ENCODE results near the gene ABR. TPM values are rescaled to one million over a fixed set of nuclear protein-coding genes. Genes with fewer than 3 reads are reported as not detected.

The ABR gene
- total RNA-seq, 1 donor from 2014 or later: 92.7 TPM

- peak overlapping the region; percentile 97 for H3K27ac Mint-ChIP-seq
- peak overlapping the region; percentile 75 for H3K4me3 Mint-ChIP-seq
- no peak for TF ChIP-seq EZH2 (IDR thresholded peaks at IDR 0.05)
- TF ChIP-seq EZH2phosphoT487 (IDR thresholded peaks at IDR 0.05): no peak
- no peak for TF ChIP-seq CTCF (IDR thresholded peaks at IDR 0.05)
- Histone ChIP-seq H3K36me3 (no peaks in the 10 kb centered on the region), H3K9me3 (ENCODE audit: low read depth) (no peaks in the 10 kb centered on the region), H3K4me3 (peak overlapping the region; percentile 9), H3K27ac (peak overlapping the region; percentile 71), H3F3A (ENCODE audit: low read depth) (peaks cover 26% of the 10 kb centered on the region), H3K9ac (no peak overlapping the region), H2AFZ (replicated peaks) (no peak overlapping the region), H4K20me1 (ENCODE audit: low read depth) (peaks cover 50% of the 10 kb centered on the region), H3K4me1 (peaks cover 34% of the 10 kb centered on the region), H3K4me2 (peak overlapping the region; percentile 56), H3K79me2 (ENCODE audit: low read depth) (peaks cover 95% of the 10 kb centered on the region), H3K27me3 (no peaks in the 10 kb centered on the region)
- H3K27me3 Mint-ChIP-seq (ENCODE audit: insufficient read depth, low read depth): peaks cover 6% of the 10 kb centered on the region
- H3K9me3 Mint-ChIP-seq: peaks cover 2% of the 10 kb centered on the region
- peak; percentile 91 for DNase-seq (ENCODE audit: low spot score)
- H3K4me1 Mint-ChIP-seq: peaks cover 55% of the 10 kb centered on the region
- peaks cover 21% of the 10 kb centered on the region for H3K36me3 Mint-ChIP-seq
These were observed 217.1 kb downstream of the ABR start for GRCh38 chr17:962670-963069.

- Mint-ChIP-seq H3K4me3 (no peak overlapping the region), H3K27ac (peak overlapping the region; percentile 97), H3K9me3 (peaks cover 3% of the 10 kb centered on the region), H3K4me1 (peaks cover 55% of the 10 kb centered on the region), H3K36me3 (peaks cover 21% of the 10 kb centered on the region), H3K27me3 (ENCODE audit: insufficient read depth, low read depth) (peaks cover 6% of the 10 kb centered on the region)
- Histone ChIP-seq H3K36me3 (no peaks in the 10 kb centered on the region), H2AFZ (replicated peaks) (no peak overlapping the region), H3K4me1 (peaks cover 34% of the 10 kb centered on the region), H3K9me3 (ENCODE audit: low read depth) (no peaks in the 10 kb centered on the region), H3F3A (ENCODE audit: low read depth) (peaks cover 26% of the 10 kb centered on the region), H3K79me2 (ENCODE audit: low read depth) (peaks cover 95% of the 10 kb centered on the region), H3K9ac (no peak overlapping the region), H3K4me2 (peak overlapping the region; percentile 56), H3K4me3 (no peak overlapping the region), H4K20me1 (ENCODE audit: low read depth) (peaks cover 51% of the 10 kb centered on the region), H3K27ac (no peak overlapping the region), H3K27me3 (no peaks in the 10 kb centered on the region)
- no peak for TF ChIP-seq EZH2phosphoT487 (IDR thresholded peaks at IDR 0.05)
- no peak for TF ChIP-seq EZH2 (IDR thresholded peaks at IDR 0.05)
- TF ChIP-seq CTCF (IDR thresholded peaks at IDR 0.05): no peak
- no peak for DNase-seq (ENCODE audit: low spot score)
These were observed 217.6 kb downstream of the ABR start for GRCh38 chr17:962166-962565.

- Histone ChIP-seq H3K27me3 (no peaks in the 10 kb centered on the region), H3K4me2 (no peak overlapping the region), H2AFZ (replicated peaks) (no peak overlapping the region), H3K36me3 (no peaks in the 10 kb centered on the region), H4K20me1 (ENCODE audit: low read depth) (peaks cover 57% of the 10 kb centered on the region), H3K4me1 (peaks cover 17% of the 10 kb centered on the region), H3K9ac (no peak overlapping the region), H3K4me3 (no peak overlapping the region), H3K27ac (no peak overlapping the region), H3K79me2 (ENCODE audit: low read depth) (peaks cover 78% of the 10 kb centered on the region), H3F3A (ENCODE audit: low read depth) (peaks cover 28% of the 10 kb centered on the region), H3K9me3 (ENCODE audit: low read depth) (no peaks in the 10 kb centered on the region)
- H3K4me3 Mint-ChIP-seq: no peak overlapping the region
- H3K27me3 Mint-ChIP-seq (ENCODE audit: insufficient read depth, low read depth): peaks cover 4% of the 10 kb centered on the region
- peaks cover 30% of the 10 kb centered on the region for H3K36me3 Mint-ChIP-seq
- H3K9me3 Mint-ChIP-seq: peaks cover 3% of the 10 kb centered on the region
- no peak for DNase-seq (ENCODE audit: low spot score)
- no peak overlapping the region for H3K27ac Mint-ChIP-seq
- H3K4me1 Mint-ChIP-seq: peaks cover 49% of the 10 kb centered on the region
- no peak for TF ChIP-seq EZH2phosphoT487 (IDR thresholded peaks at IDR 0.05)
- TF ChIP-seq CTCF (IDR thresholded peaks at IDR 0.05): no peak
- TF ChIP-seq EZH2 (IDR thresholded peaks at IDR 0.05): no peak
These were observed 220.9 kb downstream of the ABR start for GRCh38 chr17:958712-959451.
